VCaP (cell line): Measurements from ENCODE around the gene ULK2.

ENCODE experiments used
- H3K27ac ChIP-seq: fragments of 450-650 bp; 2 replicates; pipeline ENCODE4 v1.5.1; 2017
- TF ChIP-seq, protein P1 (sequence below): fragments of 450-650 bp; conservative IDR thresholded peaks from 2 replicates; pipeline ENCODE4 v1.5.1; 2017; ENCODE audit warnings: mild to moderate bottlenecking, moderate library complexity

The ULK2 gene

DNA sequence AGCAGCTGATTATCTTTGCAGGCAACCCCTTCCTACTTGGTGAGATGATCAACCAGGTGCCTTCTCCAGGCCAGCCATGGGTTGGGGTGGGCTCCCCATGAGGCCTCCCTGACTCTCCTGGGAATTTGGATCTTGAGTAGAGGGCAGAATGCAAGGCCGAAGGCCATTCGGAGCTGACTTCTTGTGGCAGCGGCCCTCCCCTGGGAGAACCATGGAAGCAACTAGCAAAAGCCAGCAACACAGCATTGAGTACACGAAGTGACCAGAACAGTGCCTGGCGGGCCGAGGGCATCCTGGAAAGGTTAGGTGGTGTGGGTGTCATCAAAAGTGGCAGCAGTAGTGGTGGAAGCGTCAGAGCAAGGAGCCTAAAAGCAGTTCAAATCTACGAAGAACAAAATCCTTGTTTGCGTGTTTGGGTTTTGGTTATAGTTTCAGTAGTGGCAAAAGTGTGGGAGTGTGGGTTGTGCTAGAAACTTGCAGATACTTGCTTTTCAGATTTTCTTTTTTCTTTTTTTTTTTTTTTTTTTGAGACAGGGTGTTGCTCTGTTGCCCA lies 117.6 kb downstream of the ULK2 start:
- TF ChIP-seq, protein P1, sequence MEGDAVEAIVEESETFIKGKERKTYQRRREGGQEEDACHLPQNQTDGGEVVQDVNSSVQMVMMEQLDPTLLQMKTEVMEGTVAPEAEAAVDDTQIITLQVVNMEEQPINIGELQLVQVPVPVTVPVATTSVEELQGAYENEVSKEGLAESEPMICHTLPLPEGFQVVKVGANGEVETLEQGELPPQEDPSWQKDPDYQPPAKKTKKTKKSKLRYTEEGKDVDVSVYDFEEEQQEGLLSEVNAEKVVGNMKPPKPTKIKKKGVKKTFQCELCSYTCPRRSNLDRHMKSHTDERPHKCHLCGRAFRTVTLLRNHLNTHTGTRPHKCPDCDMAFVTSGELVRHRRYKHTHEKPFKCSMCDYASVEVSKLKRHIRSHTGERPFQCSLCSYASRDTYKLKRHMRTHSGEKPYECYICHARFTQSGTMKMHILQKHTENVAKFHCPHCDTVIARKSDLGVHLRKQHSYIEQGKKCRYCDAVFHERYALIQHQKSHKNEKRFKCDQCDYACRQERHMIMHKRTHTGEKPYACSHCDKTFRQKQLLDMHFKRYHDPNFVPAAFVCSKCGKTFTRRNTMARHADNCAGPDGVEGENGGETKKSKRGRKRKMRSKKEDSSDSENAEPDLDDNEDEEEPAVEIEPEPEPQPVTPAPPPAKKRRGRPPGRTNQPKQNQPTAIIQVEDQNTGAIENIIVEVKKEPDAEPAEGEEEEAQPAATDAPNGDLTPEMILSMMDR: no peak
- H3K27ac ChIP-seq: no peak overlapping the region

DNA sequence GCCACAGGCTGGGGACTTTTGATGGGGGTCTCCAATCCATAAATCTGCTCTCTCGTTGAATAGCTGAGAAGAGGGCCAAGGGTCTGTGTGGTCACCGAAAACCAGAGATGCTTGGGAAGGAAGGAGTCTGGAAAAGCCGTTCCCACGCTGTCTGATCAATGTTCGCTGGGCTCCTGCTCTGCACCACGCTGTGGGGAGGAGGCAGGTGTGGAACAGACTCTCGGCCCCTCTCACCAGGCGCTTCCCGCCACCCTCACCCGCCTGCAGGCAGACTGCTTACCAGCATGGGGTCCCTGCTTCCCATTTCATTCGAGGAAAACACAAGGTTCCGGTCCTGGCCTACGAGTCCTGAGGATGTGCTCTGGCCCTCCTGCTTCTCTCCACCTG lies 118.9 kb downstream of the ULK2 start:
- TF ChIP-seq, protein P1: no peak

DNA sequence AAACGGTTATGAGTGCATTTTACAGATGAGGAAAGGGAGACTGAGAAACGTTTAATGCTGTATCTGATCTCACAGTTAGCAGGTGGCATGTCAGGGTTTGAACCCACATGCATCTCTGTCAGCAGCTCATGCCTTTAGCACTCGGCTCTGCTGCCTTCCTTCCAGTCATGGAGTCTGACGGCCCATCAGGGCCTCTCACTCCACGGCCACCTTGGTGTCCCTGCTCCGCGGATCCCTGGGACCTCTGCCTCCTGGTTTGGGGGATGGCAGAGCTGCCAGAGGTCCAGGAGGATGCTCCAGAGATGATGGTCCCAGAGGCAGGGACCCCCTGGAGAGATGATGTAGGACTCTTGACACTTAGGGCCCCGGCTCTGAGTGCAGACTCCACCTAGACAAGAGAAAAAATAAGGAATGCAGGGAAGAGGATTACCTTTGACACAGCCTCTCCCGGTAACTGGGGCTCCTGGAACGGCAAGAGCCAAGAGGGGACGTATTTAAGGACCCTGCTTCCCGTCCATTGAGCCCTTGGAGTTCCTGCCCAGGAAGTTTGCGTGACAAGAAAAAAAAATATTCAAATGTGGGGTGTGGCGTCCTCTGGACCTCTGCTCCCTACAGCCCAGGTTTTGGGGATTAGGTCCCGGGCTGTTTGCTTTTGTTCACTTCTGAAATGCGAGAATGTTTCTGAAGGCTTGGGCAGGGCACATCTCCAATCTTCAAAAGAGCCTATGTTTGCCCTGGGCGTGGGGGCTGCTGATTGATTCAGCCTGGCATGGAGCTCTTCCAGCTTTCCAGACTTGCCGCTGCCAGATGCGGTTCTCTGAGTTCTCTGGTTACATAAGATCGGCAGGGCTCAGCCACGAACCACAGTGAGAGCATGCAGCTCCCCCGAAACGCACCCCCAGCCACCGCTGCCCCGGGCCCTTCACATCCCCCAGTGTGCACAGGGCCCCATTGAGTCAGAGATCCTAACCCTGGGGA lies 119.6 kb downstream of the ULK2 start, which contains the start of gene ALDH3A1:
ALDH3A1 (minus strand) TSS at position 470 of the 978 bp plus-strand sequence. CDS start 3,169 bp downstream, outside the sequence.
- TF ChIP-seq, protein P1: no peak
- no peak within 1 kb of the TSS for H3K27ac ChIP-seq

More for the DNA sequence above, 118.9 kb downstream of the ULK2 start:
- no peak overlapping the region for H3K27ac ChIP-seq

DNA sequence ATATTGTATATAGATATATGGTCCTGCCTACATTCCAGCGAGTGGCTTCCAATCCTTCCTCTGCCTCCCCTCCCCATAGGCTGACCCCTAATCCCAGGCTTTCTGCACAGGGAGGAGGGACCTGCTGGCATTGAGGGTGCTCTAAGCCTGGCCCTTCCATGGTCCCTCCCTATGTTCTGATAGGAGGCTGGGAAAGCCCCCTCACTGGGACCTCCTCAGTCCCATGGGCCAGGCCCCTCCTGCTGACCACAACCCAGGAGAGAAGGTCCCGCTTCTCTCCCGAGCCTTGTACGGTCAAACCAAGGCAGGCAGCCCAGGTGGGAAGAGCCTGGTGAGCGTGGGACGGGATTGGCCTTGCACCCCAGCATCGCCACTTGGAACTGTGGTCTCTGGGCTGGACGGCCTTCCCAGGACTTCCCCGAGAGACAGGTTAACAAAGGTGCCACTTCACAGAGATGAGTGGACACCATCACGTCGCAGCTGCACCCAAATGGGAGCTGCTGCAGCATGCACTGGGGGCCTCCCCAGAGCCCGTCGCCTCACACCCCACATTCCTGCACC lies 120.5 kb downstream of the ULK2 start:
- no peak overlapping the region for H3K27ac ChIP-seq
- TF ChIP-seq, protein P1: no peak

DNA sequence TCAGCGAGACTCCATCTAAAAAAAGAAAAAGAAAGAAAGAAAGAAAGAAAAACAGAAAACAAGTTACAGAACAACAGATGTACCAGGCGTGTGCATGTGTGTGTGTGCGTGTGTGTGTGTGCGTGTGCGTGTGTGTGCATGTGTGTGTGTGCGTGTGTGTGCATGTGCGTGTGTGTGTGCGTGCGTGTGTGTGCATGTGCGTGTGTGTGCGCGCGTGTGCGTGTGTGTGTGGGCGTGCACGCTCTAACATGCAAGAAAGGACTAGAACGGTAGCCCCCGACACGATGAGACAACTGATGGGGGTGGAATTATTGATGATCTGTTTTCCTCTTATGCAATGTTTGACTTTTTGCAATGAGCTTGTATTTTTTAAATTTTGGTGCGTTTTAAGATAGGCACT lies 121.2 kb downstream of the ULK2 start:
- H3K27ac ChIP-seq: no peak overlapping the region
- TF ChIP-seq, protein P1: no peak

DNA sequence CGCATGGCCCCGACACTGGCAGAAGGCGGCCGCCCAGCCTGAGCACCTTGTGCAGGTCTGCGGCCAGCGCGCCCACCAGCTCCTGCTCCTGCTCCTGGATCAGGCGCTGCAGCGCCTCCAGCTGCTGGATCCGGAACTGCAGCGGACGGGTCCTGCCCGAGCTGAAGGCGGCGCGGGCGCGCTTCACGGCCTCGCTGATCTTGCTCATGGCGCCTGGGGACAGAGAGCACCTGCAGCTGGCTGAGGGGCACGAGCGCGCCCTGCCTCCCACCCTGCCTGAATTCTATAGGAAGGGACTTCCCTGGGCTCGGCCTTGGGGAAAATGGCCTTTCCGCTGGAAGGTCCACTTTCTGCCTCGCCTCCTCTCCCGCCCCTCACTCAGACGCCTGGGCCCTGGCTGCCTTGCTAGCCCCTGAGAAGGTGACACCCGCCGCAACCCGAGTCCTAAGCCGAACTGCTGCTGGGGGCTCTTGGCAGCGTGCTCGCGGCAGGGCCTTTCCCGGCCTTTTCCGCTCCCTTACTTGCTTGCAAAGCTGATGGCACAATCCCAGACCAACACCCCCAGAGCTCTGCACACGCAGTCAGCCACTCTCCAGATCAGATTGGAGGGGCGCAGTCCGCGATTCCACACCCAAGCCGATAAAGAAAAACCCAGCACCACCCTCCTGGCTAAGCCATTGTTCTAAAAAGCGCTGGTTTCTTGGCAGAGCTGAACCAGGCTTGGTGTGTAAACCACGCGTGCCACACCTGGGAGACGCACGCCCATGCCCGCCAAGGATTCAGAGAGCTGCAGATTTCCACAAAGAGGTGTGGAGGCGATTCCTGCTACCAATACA lies 122.6 kb downstream of the ULK2 start:
- no peak overlapping the region for H3K27ac ChIP-seq

More for the DNA sequence above, 122.6 kb downstream of the ULK2 start:
- TF ChIP-seq, protein P1: peak; percentile 35
